K562 (cell line): ENCODE results near the gene SCG3. TPM values are rescaled to one million over a fixed set of nuclear protein-coding genes. Genes with fewer than 3 reads are reported as not detected.
A peak's percentile ranks its signal among the peaks of the same experiment; 100 is the strongest.

Source experiments
- BCOR ChIP-seq: fragments of 450-650 bp; IDR thresholded peaks from 2 replicates; pipeline ENCODE4 v1.6.1; 2016
- EGR1 ChIP-seq: fragments of 450-650 bp; conservative IDR thresholded peaks from 2 replicates; pipeline ENCODE4 v1.6.1; 2017; ENCODE audit warnings: mild to moderate bottlenecking
- ELF2 ChIP-seq: fragments of 250-450 bp; sonication (Bioruptor Pico); IDR thresholded peaks from 2 replicates; pipeline ENCODE4 v1.5.0; 2021; ENCODE audit warnings: mild to moderate bottlenecking
- MED1 ChIP-seq: sonication (generic); formaldehyde crosslinking; IDR thresholded peaks from 2 replicates; pipeline ENCODE4 v1.8.1; 2023; ENCODE audit warnings: missing genetic modification reagents, borderline replicate concordance
- NFE2 ChIP-seq: IDR thresholded peaks from 2 replicates; pipeline ENCODE4 v1.6.1; 2014; ENCODE audit warnings: antibody characterized with exemption, low read depth
- PHF20 ChIP-seq: fragments of 450-650 bp; IDR thresholded peaks from 2 replicates; pipeline ENCODE4 v1.6.1; 2018; ENCODE audit not compliant: partially characterized antibody
- SREBF1 ChIP-seq: fragments of 150-350 bp; IDR thresholded peaks from 2 replicates; pipeline ENCODE4 v1.6.1; 2014; ENCODE audit warnings: antibody characterized with exemption, low read depth, low read length, borderline replicate concordance
- polyA plus RNA-seq, 8 experiments: library from polyadenylated mRNA; depleted of rRNA in 4 of 8; stranded (reverse) in 5 of 8; unstranded in 3 of 8; fragments of >200 nt; fragmentation: Nextera tagmentation in 2 of 8; fragmentation: Illumina TruSeq in 1 of 8; extraction: Ambion mirVana in 2 of 8; extraction: Trizol in 1 of 8; gene quantifications; 2 replicates each; pipeline versions ENCODE4 v1.2.1 to v1.2.3, GENCODE V29; 2011 to 2014; ENCODE audit warnings: inconsistent platforms in 1 of 8, missing spikeins in 1 of 8
- total RNA-seq, 7 experiments: library from RNA; depleted of rRNA in 6 of 7; stranded (reverse); fragments of >200 nt in 6 of 7; fragmentation: Illumina TruSeq in 2 of 7; extraction: Trizol in 2 of 7; gene quantifications; 2 replicates each; pipeline versions ENCODE4 v1.2.1 to v1.2.3, GENCODE V29; 2011 to 2021; ENCODE audit warnings: low replicate concordance in 1 of 7
- TF ChIP-seq, protein P1 (sequence below), 2 experiments: fragments of 450-650 bp; formaldehyde crosslinking in 1 of 2; IDR thresholded peaks; 2 replicates each; pipeline versions ENCODE4 v1.4.0 to v1.6.1; 2014 to 2020; ENCODE audit warnings: mild to moderate bottlenecking in 2 of 2, borderline replicate concordance in 1 of 2, low read depth in 1 of 2
- TF ChIP-seq, protein P2 (sequence below): fragments of 450-650 bp; IDR thresholded peaks from 2 replicates; pipeline ENCODE4 v1.6.1; 2016
- TF ChIP-seq, protein P3 (sequence below): fragments of 250-450 bp; sonication (Bioruptor Pico); IDR thresholded peaks from 2 replicates; pipeline ENCODE4 v1.9.0; 2021; ENCODE audit warnings: mild to moderate bottlenecking
- TF ChIP-seq, protein P4 (sequence below): fragments of 450-650 bp; formaldehyde crosslinking; IDR thresholded peaks from 2 replicates; pipeline ENCODE4 v1.4.0; 2020; ENCODE audit warnings: mild to moderate bottlenecking, moderate library complexity
- TF ChIP-seq, protein P5 (sequence below): sonication (generic); formaldehyde crosslinking; IDR thresholded peaks from 2 replicates; pipeline ENCODE4 v1.8.1; 2023; ENCODE audit warnings: mild to moderate bottlenecking, missing genetic modification reagents, moderate library complexity
- TF ChIP-seq, protein P6 (sequence below): fragments of 450-650 bp; formaldehyde crosslinking; IDR thresholded peaks from 2 replicates; pipeline ENCODE4 v1.4.0; 2020; ENCODE audit warnings: mild to moderate bottlenecking, moderate library complexity

The SCG3 gene
- total and polyA plus RNA-seq, 9 of the 15 experiments (the other 6 are each of a cell fraction or from before 2014, with no cell fraction given), result 13.0 to 43.8 (median 21.0) TPM

DNA sequence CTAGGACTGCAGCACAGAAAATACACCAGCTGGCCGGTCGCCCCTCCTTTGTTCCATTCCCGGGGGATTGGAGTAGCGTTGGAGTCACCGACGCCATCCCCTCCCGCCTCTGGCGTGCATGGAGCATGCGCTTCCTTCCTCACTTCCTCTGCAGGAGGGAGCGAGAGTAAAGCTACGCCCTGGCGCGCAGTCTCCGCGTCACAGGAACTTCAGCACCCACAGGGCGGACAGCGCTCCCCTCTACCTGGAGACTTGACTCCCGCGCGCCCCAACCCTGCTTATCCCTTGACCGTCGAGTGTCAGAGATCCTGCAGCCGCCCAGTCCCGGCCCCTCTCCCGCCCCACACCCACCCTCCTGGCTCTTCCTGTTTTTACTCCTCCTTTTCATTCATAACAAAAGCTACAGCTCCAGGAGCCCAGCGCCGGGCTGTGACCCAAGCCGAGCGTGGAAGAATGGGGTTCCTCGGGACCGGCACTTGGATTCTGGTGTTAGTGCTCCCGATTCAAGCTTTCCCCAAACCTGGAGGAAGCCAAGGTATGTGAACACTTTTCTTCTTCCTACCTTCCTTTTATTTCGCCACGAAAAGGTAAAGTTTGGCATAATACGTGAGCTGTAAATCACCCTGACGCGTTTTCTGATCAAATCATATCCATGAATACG is at the start of gene SCG3 (continued):
- TF ChIP-seq, protein P1, sequence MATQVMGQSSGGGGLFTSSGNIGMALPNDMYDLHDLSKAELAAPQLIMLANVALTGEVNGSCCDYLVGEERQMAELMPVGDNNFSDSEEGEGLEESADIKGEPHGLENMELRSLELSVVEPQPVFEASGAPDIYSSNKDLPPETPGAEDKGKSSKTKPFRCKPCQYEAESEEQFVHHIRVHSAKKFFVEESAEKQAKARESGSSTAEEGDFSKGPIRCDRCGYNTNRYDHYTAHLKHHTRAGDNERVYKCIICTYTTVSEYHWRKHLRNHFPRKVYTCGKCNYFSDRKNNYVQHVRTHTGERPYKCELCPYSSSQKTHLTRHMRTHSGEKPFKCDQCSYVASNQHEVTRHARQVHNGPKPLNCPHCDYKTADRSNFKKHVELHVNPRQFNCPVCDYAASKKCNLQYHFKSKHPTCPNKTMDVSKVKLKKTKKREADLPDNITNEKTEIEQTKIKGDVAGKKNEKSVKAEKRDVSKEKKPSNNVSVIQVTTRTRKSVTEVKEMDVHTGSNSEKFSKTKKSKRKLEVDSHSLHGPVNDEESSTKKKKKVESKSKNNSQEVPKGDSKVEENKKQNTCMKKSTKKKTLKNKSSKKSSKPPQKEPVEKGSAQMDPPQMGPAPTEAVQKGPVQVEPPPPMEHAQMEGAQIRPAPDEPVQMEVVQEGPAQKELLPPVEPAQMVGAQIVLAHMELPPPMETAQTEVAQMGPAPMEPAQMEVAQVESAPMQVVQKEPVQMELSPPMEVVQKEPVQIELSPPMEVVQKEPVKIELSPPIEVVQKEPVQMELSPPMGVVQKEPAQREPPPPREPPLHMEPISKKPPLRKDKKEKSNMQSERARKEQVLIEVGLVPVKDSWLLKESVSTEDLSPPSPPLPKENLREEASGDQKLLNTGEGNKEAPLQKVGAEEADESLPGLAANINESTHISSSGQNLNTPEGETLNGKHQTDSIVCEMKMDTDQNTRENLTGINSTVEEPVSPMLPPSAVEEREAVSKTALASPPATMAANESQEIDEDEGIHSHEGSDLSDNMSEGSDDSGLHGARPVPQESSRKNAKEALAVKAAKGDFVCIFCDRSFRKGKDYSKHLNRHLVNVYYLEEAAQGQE (IDR thresholded peaks at IDR 0.05; ENCODE audit: borderline replicate concordance), result peak; percentile 100
- TF ChIP-seq, protein P1 (CRISPR knock-in tag; IDR thresholded peaks at IDR 0.05; ENCODE audit: low read depth), result peak; percentile 100
- TF ChIP-seq, protein P2, sequence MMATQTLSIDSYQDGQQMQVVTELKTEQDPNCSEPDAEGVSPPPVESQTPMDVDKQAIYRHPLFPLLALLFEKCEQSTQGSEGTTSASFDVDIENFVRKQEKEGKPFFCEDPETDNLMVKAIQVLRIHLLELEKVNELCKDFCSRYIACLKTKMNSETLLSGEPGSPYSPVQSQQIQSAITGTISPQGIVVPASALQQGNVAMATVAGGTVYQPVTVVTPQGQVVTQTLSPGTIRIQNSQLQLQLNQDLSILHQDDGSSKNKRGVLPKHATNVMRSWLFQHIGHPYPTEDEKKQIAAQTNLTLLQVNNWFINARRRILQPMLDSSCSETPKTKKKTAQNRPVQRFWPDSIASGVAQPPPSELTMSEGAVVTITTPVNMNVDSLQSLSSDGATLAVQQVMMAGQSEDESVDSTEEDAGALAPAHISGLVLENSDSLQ, result peak; percentile 49; the same call in 1 of the 2 replicates
- TF ChIP-seq NFE2 (no peak), EGR1 (no peak), PHF20 (peak; percentile 94), ELF2 (CRISPR knock-in tag) (no peak), BCOR (no peak), SREBF1 (peak; percentile 71; the same call in 1 of the 2 replicates), MED1 (CRISPR knock-in tag) (no peak)
- TF ChIP-seq, protein P3, sequence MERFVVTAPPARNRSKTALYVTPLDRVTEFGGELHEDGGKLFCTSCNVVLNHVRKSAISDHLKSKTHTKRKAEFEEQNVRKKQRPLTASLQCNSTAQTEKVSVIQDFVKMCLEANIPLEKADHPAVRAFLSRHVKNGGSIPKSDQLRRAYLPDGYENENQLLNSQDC, result no peak
- TF ChIP-seq, protein P4, sequence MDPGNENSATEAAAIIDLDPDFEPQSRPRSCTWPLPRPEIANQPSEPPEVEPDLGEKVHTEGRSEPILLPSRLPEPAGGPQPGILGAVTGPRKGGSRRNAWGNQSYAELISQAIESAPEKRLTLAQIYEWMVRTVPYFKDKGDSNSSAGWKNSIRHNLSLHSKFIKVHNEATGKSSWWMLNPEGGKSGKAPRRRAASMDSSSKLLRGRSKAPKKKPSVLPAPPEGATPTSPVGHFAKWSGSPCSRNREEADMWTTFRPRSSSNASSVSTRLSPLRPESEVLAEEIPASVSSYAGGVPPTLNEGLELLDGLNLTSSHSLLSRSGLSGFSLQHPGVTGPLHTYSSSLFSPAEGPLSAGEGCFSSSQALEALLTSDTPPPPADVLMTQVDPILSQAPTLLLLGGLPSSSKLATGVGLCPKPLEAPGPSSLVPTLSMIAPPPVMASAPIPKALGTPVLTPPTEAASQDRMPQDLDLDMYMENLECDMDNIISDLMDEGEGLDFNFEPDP, result no peak
- TF ChIP-seq, protein P5, sequence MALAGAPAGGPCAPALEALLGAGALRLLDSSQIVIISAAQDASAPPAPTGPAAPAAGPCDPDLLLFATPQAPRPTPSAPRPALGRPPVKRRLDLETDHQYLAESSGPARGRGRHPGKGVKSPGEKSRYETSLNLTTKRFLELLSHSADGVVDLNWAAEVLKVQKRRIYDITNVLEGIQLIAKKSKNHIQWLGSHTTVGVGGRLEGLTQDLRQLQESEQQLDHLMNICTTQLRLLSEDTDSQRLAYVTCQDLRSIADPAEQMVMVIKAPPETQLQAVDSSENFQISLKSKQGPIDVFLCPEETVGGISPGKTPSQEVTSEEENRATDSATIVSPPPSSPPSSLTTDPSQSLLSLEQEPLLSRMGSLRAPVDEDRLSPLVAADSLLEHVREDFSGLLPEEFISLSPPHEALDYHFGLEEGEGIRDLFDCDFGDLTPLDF (CRISPR knock-in tag), result peak; percentile 77; the same call in 1 of the 2 replicates
- TF ChIP-seq, protein P6, sequence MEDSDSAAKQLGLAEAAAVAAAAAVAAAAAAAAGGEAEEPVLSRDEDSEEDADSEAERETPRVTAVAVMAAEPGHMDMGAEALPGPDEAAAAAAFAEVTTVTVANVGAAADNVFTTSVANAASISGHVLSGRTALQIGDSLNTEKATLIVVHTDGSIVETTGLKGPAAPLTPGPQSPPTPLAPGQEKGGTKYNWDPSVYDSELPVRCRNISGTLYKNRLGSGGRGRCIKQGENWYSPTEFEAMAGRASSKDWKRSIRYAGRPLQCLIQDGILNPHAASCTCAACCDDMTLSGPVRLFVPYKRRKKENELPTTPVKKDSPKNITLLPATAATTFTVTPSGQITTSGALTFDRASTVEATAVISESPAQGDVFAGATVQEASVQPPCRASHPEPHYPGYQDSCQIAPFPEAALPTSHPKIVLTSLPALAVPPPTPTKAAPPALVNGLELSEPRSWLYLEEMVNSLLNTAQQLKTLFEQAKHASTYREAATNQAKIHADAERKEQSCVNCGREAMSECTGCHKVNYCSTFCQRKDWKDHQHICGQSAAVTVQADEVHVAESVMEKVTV (CRISPR knock-in tag), result no peak
